Ovary (tissue), 3 donors: ENCODE results near the gene PLEKHA7.

Experiments used
- CTCF ChIP-seq, 3 donors: fragments of 450-650 bp in 2 of 3; fragments of 200-600 bp in 1 of 3; IDR thresholded peaks; one replicate each; pipeline versions ENCODE4 v1.5.1 to v1.8.0; 2016 to 2022; ENCODE audit warnings: antibody characterized with exemption in 3 of 3, mild to moderate bottlenecking in 1 of 3
- EP300 ChIP-seq: sonication (generic); formaldehyde crosslinking; IDR thresholded peaks from one replicate; pipeline ENCODE4 v1.6.1; 2017; ENCODE audit warnings: antibody characterized with exemption
- POLR2A ChIP-seq: fragments of 450-650 bp; IDR thresholded peaks from one replicate; pipeline ENCODE4 v1.6.1; 2017; ENCODE audit warnings: antibody characterized with exemption, mild to moderate bottlenecking, moderate library complexity
- donor health status: DM: no; HTN: no; CAD: no.

GRCh38 chr11:17004486-17005148, 9.6 kb downstream of the PLEKHA7 start:
- TF ChIP-seq EP300 (no peak), POLR2A (no peak), CTCF (IDR thresholded peaks at IDR 0.05) (no peak)
